Posterior vena cava (tissue), 2 donors: Measurements from ENCODE around the gene PLEKHM1. TPM values are rescaled to one million over a fixed set of nuclear protein-coding genes. Genes with fewer than 3 reads are reported as not detected.
"Not testable (repeated sequence)": the region's sequence is repeated elsewhere in the genome, so short reads cannot be mapped to it uniquely, and the experiment has no call there.

ENCODE experiments used
- DNase-seq: peaks from one replicate; pipeline ENCODE4 v3.0.0-alpha.2; 2020; ENCODE audit warnings: low spot score
- intact Hi-C, 2 donors: fragments of 100-400 bp; cut with DNase I; formaldehyde crosslinking; loops; one replicate each; pipeline versions ENCODE4 v1.14.1 to v1.14.2; 2022 to 2023
- total RNA-seq, 2 donors: library from RNA; stranded (reverse); fragmentation: NEBNext Ultra II Directional; extraction: Animal tissue kit (Norgen Biotek cat#: 25700); gene quantifications; one replicate each; pipeline ENCODE4 v1.2.1, GENCODE V29; 2021
- donor health status: DM: yes; HTN: yes; CAD: no.
- donor health status: DM: yes; HTN: yes; CAD: no.

The PLEKHM1 gene
- total RNA-seq, 2 donors from 2014 or later, result 43.2 to 45.3 TPM

- DNase-seq, intact Hi-C loops: not testable (repeated sequence)
These were observed 45.4 kb downstream of the PLEKHM1 start for GRCh38 chr17:45444856-45445820.

DNA sequence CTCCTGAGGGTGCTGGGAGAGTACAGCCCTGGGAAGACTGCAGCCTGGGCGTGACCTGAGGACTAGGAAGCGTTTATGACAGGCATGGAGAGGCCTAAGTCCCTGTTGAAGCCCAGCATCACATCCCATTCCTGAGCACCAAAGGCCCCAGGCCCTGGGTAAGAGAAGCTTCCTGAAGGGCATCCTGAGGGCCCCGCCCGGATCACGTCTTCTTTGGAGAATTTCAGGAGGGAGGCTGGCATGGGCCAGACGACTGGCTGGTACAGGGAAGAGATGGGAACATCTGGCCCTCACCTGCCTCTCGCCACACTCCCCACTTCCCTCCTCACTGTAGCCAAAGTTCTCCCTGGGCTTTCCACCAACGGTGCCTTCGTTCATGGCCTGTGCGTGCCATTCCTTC, 46.2 kb downstream of the PLEKHM1 start:
- DNase-seq, intact Hi-C loops: not testable (repeated sequence)

GRCh38 chr17:45443371-45444260, 46.9 kb downstream of the PLEKHM1 start:
- intact Hi-C loops, DNase-seq: not testable (repeated sequence)

GRCh38 chr17:45441526-45442310, 48.8 kb downstream of the PLEKHM1 start:
- DNase-seq, result no peak
- intact Hi-C loops, result no loop called here

DNA sequence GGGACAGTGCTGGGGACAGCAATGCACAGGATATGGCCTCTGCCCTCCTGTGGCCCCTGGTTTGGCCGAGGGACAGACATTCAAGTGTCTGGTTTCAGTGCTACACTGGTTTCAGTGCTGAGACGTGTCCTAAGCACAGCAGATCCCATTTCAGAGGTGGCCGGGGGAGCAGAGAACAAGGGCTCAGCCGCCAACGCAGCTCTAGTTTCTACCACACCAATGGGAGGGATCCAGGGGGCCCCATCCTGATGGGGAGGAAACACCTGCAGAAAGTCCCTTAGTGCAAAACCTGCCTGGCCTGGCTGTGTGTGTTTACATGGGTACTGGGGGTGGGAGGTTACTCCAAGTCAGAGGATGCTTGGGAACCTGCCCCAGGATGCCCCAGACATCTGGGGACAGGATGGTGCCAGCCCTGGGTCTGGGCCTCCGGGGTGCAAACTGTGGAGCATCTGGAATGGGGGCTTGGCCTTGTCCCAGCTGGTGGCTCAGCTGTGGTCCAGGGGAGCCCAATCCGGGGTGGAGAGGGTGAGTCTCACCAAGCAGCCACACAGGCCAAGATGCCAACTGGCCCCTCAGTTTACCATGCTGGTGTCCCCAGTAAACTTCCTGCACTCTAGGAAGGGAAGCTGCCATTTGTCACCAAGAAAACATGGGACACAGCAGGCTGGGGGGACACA, 49.5 kb downstream of the PLEKHM1 start:
- intact Hi-C loops, DNase-seq: not testable (repeated sequence)

DNA sequence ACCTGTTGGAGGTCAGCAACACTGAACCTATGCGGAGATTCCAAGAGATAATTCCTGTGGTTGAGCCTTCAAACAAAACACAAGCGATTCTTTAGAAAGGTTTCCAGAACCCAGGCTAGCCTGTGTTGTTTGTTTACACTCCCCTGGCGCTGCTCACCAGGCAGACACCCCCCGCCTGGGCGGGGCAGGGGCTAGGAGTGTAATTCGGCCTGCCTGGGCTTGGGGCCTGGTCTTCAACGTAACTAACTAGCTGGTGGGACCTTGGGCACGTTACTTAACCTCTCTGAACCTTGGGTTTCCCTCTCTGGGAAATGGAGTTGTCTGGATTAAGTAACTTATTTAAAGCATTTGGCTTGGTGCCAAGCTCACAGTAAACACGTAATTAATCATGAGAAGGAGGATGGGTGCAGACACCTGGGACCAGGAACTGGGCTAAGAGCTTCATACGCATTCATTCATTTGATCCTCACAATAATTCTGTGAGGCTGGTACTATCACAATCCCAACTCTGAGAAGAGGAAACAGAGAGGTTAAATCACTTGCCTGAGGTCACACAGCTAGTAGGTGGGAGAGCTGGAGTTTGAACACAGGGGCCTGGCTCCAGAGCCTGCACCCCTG, 50.3 kb downstream of the PLEKHM1 start:
- intact Hi-C loops, result no loop called here

DNA sequence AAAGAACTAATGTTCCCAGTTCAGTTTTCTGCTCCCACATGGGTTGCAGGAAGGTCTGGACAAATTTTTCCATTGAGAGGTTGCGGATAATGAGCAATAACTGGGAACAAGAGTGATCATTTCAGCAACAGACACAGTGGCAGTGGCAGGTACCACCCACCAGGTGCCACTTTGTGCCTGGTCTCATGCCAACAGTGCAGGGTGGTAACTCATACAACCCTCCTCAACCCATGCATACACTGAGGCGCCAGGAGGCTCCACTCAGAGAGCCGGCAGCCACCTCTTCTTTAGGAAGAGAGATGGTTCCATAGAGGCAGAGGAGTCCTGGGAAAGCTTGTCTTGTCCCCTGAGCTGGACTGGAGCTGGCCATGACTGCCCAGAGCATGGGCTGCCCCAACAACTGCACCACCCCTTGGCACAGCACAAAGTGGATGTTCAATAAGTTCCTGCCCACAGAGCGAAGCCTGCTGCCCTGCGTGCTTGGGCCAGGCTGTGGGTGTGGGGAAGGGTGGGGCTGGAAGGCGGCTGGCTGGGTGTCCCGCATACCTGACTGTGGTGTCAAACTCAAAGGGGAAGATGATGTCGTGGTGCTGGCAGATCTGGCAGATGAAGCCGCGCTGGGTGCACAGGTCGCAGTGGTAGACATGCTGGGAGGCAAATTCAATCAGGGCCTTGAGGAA, 51.5 kb downstream of the PLEKHM1 start:
- peak; percentile 65 for DNase-seq
- intact Hi-C loops, result no loop called here

More for the DNA sequence above, 50.3 kb downstream of the PLEKHM1 start:
- peak; percentile 23 for DNase-seq

- peak; percentile 77 for DNase-seq
- intact Hi-C loops, result no loop called here
These were observed 52.8 kb downstream of the PLEKHM1 start for GRCh38 chr17:45437465-45438283.

- intact Hi-C loops, result no loop called here
- peak; percentile 77 for DNase-seq
These were observed 53.7 kb downstream of the PLEKHM1 start for GRCh38 chr17:45436625-45437464.

DNA sequence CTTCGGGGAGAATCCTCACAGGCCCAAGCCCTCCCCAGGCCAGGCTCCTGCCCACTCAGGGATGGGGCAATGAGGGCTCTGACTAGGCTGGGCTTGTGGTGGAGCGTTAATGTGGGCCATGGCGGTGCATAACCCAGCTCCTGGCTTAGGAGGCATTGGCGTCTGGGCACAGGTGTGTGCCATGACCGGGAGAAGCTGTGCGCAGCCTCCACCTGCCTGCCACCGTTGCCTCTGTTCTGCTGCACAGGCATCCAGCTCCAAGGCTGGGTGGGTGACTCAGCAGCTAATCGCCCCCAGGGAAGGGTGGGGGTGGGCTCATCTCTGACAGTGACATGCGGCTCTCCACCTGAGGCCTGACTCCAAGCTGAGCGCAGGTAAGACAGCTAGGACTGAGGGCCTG, 54.4 kb downstream of the PLEKHM1 start:
- DNase-seq, result peak; percentile 66
- intact Hi-C loops, result no loop called here

DNA sequence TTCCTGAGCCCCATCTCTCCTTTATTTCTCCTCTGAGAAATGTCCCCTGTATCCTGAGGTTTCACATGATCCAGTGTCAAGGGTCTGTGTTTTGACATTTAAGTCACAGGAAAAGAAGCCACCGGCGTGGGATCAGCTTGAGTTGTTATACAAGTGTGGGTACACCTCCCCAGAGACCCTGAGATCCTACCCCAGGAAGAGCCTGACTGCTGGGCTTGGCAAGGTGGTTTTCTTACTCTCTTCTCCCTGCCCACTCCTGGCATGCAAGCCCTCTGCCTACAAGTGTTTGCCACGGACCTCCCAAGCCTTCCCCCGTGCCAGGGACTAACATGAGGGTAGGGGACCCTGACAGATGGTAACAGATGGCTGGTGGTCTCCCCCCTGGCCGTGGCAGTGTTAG, 55.0 kb downstream of the PLEKHM1 start:
- peak; percentile 73 for DNase-seq
- intact Hi-C loops, result no loop called here

- no peak for DNase-seq
- intact Hi-C loops, result no loop called here
These were observed 57.4 kb downstream of the PLEKHM1 start for GRCh38 chr17:45433159-45433535.

DNA sequence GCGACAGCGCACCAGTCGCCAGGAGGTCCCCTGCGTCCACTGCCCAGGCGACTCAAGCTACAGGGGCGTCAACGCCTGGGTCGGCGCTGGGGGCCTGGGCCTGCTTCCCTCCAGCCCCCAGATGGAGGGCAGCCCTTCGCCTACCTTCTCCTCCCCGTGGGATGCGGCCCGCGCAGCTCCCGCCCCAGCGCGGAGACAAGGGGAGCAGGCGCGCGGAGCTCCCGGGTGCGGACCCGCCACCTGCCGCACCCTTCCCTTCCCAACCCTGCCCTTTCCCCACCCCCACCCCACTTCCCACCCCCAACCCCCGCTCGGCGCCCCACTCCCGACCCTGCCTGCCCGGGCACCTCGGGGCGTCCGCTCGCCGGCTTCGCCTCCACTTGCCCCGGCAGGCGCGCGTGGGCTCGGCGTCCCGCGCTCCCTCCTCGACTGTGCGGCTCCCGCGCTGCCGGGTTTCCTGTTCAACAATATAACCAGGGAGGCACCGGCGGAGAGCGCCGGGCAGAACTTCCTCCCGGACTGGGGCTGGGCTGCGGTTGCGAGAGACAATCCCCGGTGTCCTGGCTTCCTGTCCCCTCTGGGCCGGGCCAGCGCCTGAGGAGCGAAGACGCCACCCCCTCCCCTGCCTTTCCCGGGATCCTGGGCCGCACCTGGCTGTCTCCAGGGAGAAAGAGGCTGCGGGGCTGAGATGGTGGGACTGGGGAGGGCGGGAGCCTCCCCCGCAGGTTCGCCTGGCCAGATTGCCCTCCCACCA, 57.9 kb downstream of the PLEKHM1 start, which contains the start of gene ARHGAP27:
Gene ARHGAP27 (minus strand): TSS at position 466 of the 754 bp plus-strand sequence. CDS start 2,591 bp downstream, outside the sequence.
- intact Hi-C loops, result no loop called here
- DNase-seq, result peak; percentile 90

GRCh38 chr17:45431531-45432404, 58.8 kb downstream of the PLEKHM1 start:
- peak; percentile 92 for DNase-seq
- intact Hi-C loops, result no loop called here
